ENCODE data around the gene KIF16B.

The KIF16B gene

GRCh38 chr20:16505894-16506293 lies 67.4 kb downstream of the KIF16B start:
- Mint-ChIP-seq H3K27me3 (no peaks in the 10 kb centered on the region), H3K4me1 (peaks cover 4% of the 10 kb centered on the region), H3K4me3 (no peak overlapping the region), H3K9me3 (no peaks in the 10 kb centered on the region), H3K27ac (no peak overlapping the region), H3K36me3 (ENCODE audit: low read depth) (peaks cover 13% of the 10 kb centered on the region)
- no peak for ATAC-seq
- no peak for DNase-seq

GRCh38 chr20:16501301-16501700 lies 71.9 kb downstream of the KIF16B start:
- Mint-ChIP-seq H3K4me3 (no peak overlapping the region), H3K4me1 (peaks cover 4% of the 10 kb centered on the region), H3K36me3 (ENCODE audit: low read depth) (peaks cover 12% of the 10 kb centered on the region), H3K27ac (no peak overlapping the region), H3K27me3 (no peaks in the 10 kb centered on the region), H3K9me3 (no peaks in the 10 kb centered on the region)
- DNase-seq (no peak), ATAC-seq (no peak)

GRCh38 chr20:16500197-16500596 lies 73.1 kb downstream of the KIF16B start:
- H3K9me3 Mint-ChIP-seq = no peaks in the 10 kb centered on the region
- no peak for ATAC-seq

GRCh38 chr20:16498526-16499253 lies 74.6 kb downstream of the KIF16B start:
- Mint-ChIP-seq H3K4me1 (peaks cover 4% of the 10 kb centered on the region), H3K9me3 (no peaks in the 10 kb centered on the region), H3K4me3 (no peak overlapping the region), H3K27me3 (no peaks in the 10 kb centered on the region), H3K36me3 (ENCODE audit: low read depth) (peaks cover 7% of the 10 kb centered on the region), H3K27ac (no peak overlapping the region)
- no peak for ATAC-seq
- DNase-seq = no peak

More at GRCh38 chr20:16500197-16500596, 73.1 kb downstream of the KIF16B start:
- no peak overlapping the region for H3K4me3 Mint-ChIP-seq
- no peak for DNase-seq
- peaks cover 11% of the 10 kb centered on the region for H3K36me3 Mint-ChIP-seq (ENCODE audit: low read depth)
- no peak overlapping the region for H3K27ac Mint-ChIP-seq
- peaks cover 4% of the 10 kb centered on the region for H3K4me1 Mint-ChIP-seq
- no peaks in the 10 kb centered on the region for H3K27me3 Mint-ChIP-seq

GRCh38 chr20:16497896-16498295 lies 75.4 kb downstream of the KIF16B start:
- H3K27me3 Mint-ChIP-seq = no peaks in the 10 kb centered on the region
- DNase-seq = no peak
- peaks cover 1% of the 10 kb centered on the region for H3K36me3 Mint-ChIP-seq (ENCODE audit: low read depth)
- peaks cover 4% of the 10 kb centered on the region for H3K4me1 Mint-ChIP-seq
- no peak overlapping the region for H3K4me3 Mint-ChIP-seq
- no peak overlapping the region for H3K27ac Mint-ChIP-seq
- no peaks in the 10 kb centered on the region for H3K9me3 Mint-ChIP-seq
- ATAC-seq = no peak

GRCh38 chr20:16493486-16493885 lies 79.8 kb downstream of the KIF16B start:
- Mint-ChIP-seq H3K27ac (no peak overlapping the region), H3K9me3 (no peaks in the 10 kb centered on the region), H3K4me3 (no peak overlapping the region), H3K36me3 (ENCODE audit: low read depth) (no peaks in the 10 kb centered on the region), H3K27me3 (no peaks in the 10 kb centered on the region), H3K4me1 (peaks cover 3% of the 10 kb centered on the region)
- DNase-seq (no peak), ATAC-seq (no peak)

- DNase-seq = no peak
- no peak overlapping the region for H3K27ac Mint-ChIP-seq
- peaks cover 3% of the 10 kb centered on the region for H3K4me1 Mint-ChIP-seq
- no peak overlapping the region for H3K4me3 Mint-ChIP-seq
- no peaks in the 10 kb centered on the region for H3K36me3 Mint-ChIP-seq (ENCODE audit: low read depth)
- no peak for ATAC-seq
- H3K9me3 Mint-ChIP-seq = no peaks in the 10 kb centered on the region
- H3K27me3 Mint-ChIP-seq = no peaks in the 10 kb centered on the region
Observed at GRCh38 chr20:16491294-16491905, 81.8 kb downstream of the KIF16B start.

GRCh38 chr20:16490696-16491095 lies 82.6 kb downstream of the KIF16B start:
- ATAC-seq = no peak
- Mint-ChIP-seq H3K4me1 (peaks cover 3% of the 10 kb centered on the region), H3K27ac (no peak overlapping the region), H3K27me3 (no peaks in the 10 kb centered on the region), H3K36me3 (ENCODE audit: low read depth) (no peaks in the 10 kb centered on the region), H3K4me3 (no peak overlapping the region), H3K9me3 (no peaks in the 10 kb centered on the region)
- no peak for DNase-seq

- H3K36me3 Mint-ChIP-seq (ENCODE audit: low read depth) = no peaks in the 10 kb centered on the region
- ATAC-seq (no peak), DNase-seq (no peak)
- H3K27ac Mint-ChIP-seq = no peak overlapping the region
- peaks cover 3% of the 10 kb centered on the region for H3K4me1 Mint-ChIP-seq
- no peak overlapping the region for H3K4me3 Mint-ChIP-seq
- H3K9me3 Mint-ChIP-seq = no peaks in the 10 kb centered on the region
- no peaks in the 10 kb centered on the region for H3K27me3 Mint-ChIP-seq
Observed at GRCh38 chr20:16488616-16489015, 84.6 kb downstream of the KIF16B start.

GRCh38 chr20:16488086-16488485 lies 85.2 kb downstream of the KIF16B start:
- peaks cover 3% of the 10 kb centered on the region for H3K4me1 Mint-ChIP-seq
- H3K27me3 Mint-ChIP-seq = no peaks in the 10 kb centered on the region
- H3K27ac Mint-ChIP-seq = no peak overlapping the region
- no peaks in the 10 kb centered on the region for H3K36me3 Mint-ChIP-seq (ENCODE audit: low read depth)
- no peaks in the 10 kb centered on the region for H3K9me3 Mint-ChIP-seq
- no peak overlapping the region for H3K4me3 Mint-ChIP-seq
- ATAC-seq (no peak), DNase-seq (no peak)

- H3K36me3 Mint-ChIP-seq (ENCODE audit: low read depth) = no peaks in the 10 kb centered on the region
- no peaks in the 10 kb centered on the region for H3K27me3 Mint-ChIP-seq
- no peak for DNase-seq
- no peak for ATAC-seq
- H3K4me3 Mint-ChIP-seq = no peak overlapping the region
- no peak overlapping the region for H3K27ac Mint-ChIP-seq
- no peaks in the 10 kb centered on the region for H3K9me3 Mint-ChIP-seq
- H3K4me1 Mint-ChIP-seq = peaks cover 2% of the 10 kb centered on the region
Observed at GRCh38 chr20:16486532-16486931, 86.7 kb downstream of the KIF16B start.

- DNase-seq (no peak), ATAC-seq (no peak)
- H3K36me3 Mint-ChIP-seq (ENCODE audit: low read depth) = no peaks in the 10 kb centered on the region
- H3K4me1 Mint-ChIP-seq = no peaks in the 10 kb centered on the region
- no peak overlapping the region for H3K4me3 Mint-ChIP-seq
- no peaks in the 10 kb centered on the region for H3K27me3 Mint-ChIP-seq
- H3K27ac Mint-ChIP-seq = no peak overlapping the region
- no peaks in the 10 kb centered on the region for H3K9me3 Mint-ChIP-seq
Observed at GRCh38 chr20:16485401-16485800, 87.8 kb downstream of the KIF16B start.

- no peak overlapping the region for H3K4me3 Mint-ChIP-seq
Observed at GRCh38 chr20:16483024-16483423, 90.2 kb downstream of the KIF16B start.

GRCh38 chr20:16481977-16482376 lies 91.3 kb downstream of the KIF16B start:
- H3K27ac Mint-ChIP-seq = no peak overlapping the region
- peaks cover 7% of the 10 kb centered on the region for H3K36me3 Mint-ChIP-seq (ENCODE audit: low read depth)
- H3K27me3 Mint-ChIP-seq = no peaks in the 10 kb centered on the region
- H3K4me3 Mint-ChIP-seq = no peak overlapping the region
- H3K4me1 Mint-ChIP-seq = no peaks in the 10 kb centered on the region
- DNase-seq (no peak), ATAC-seq (no peak)
- no peaks in the 10 kb centered on the region for H3K9me3 Mint-ChIP-seq

More at GRCh38 chr20:16483024-16483423, 90.2 kb downstream of the KIF16B start:
- H3K9me3 Mint-ChIP-seq = no peaks in the 10 kb centered on the region
- no peak for DNase-seq
- peaks cover 7% of the 10 kb centered on the region for H3K36me3 Mint-ChIP-seq (ENCODE audit: low read depth)
- H3K4me1 Mint-ChIP-seq = no peaks in the 10 kb centered on the region
- no peak for ATAC-seq
- no peaks in the 10 kb centered on the region for H3K27me3 Mint-ChIP-seq
- no peak overlapping the region for H3K27ac Mint-ChIP-seq

GRCh38 chr20:16479666-16480065 lies 93.6 kb downstream of the KIF16B start:
- H3K9me3 Mint-ChIP-seq = no peaks in the 10 kb centered on the region

More at GRCh38 chr20:16479666-16480065, 93.6 kb downstream of the KIF16B start:
- Mint-ChIP-seq H3K27ac (no peak overlapping the region), H3K4me1 (no peaks in the 10 kb centered on the region), H3K27me3 (no peaks in the 10 kb centered on the region), H3K36me3 (ENCODE audit: low read depth) (peaks cover 7% of the 10 kb centered on the region), H3K4me3 (no peak overlapping the region)
- ATAC-seq = no peak
- no peak for DNase-seq
